Endothelial cell of umbilical vein (primary cell): Measurements from ENCODE around the gene MAGIX. TPM values are rescaled to one million over a fixed set of nuclear protein-coding genes. Genes with fewer than 3 reads are reported as not detected.
A peak's percentile ranks its signal among the peaks of the same experiment; 100 is the strongest.

Source experiments
- BruUV-seq: library from RNA; stranded (reverse); fragments of 400-500 nt; replicated peaks from 2 replicates; lab custom pipeline; 2021; lab: Mats Ljungman, UMichigan
- CTCF ChIA-PET: fragments of 300-600, 350-600 bp; sonication (Branson Sonifier 250); formaldehyde crosslinking; loops from one replicate; lab custom pipeline; 2021; ENCODE audit warnings: antibody characterized with exemption, inconsistent platforms; lab: Charles Lee
- POLR2A ChIA-PET: fragments of 300-600, 350-600 bp; sonication (Branson Sonifier 250); formaldehyde crosslinking; loops from one replicate; lab custom pipeline; 2021; ENCODE audit warnings: antibody characterized with exemption, inconsistent platforms; lab: Charles Lee
- DNase-seq: peaks from one replicate; pipeline ENCODE4 v3.0.0-alpha.2; 2011; ENCODE audit warnings: low read depth, low spot score
- FAIRE-seq: peaks from 2 replicates; lab custom pipeline; 2011; peaks lifted over from hg19 to GRCh38; lab: Jason Lieb, UNC
- H2AFZ ChIP-seq: 2 replicates; pipeline ENCODE4 v1.6.0; 2012; ENCODE audit warnings: low read depth, low read length, control low read depth, inconsistent platforms
- H3K27ac ChIP-seq: 2 replicates; pipeline ENCODE4 v1.5.1; 2011; ENCODE audit warnings: low read depth, mild to moderate bottlenecking, control low read depth, low read length, moderate library complexity; ENCODE audit not compliant: insufficient read depth
- H3K27me3 ChIP-seq, 2 experiments: 2 replicates each; pipeline versions ENCODE4 v1.6.0 to v1.6.1; 2011; ENCODE audit warnings: low read length in 2 of 2, mixed read lengths in 1 of 2; ENCODE audit not compliant: control insufficient read depth in 2 of 2, insufficient read depth in 2 of 2
- H3K36me3 ChIP-seq, 2 experiments: 2 replicates in 1 of 2; 3 replicates in 1 of 2; pipeline ENCODE4 v1.5.1; 2011; ENCODE audit warnings: low read length in 2 of 2, mild to moderate bottlenecking in 1 of 2, moderate library complexity in 1 of 2; ENCODE audit not compliant: control insufficient read depth in 2 of 2, insufficient read depth in 2 of 2; ENCODE audit errors: extremely low read depth in 1 of 2
- H3K4me1 ChIP-seq: 3 replicates; pipeline ENCODE4 v1.5.1; 2011; ENCODE audit warnings: mild to moderate bottlenecking, low read length; ENCODE audit not compliant: control insufficient read depth, insufficient read depth; ENCODE audit errors: extremely low read depth
- H3K4me2 ChIP-seq: 2 replicates; pipeline ENCODE4 v1.6.1; 2011; ENCODE audit warnings: low read length, control low read depth, mixed read lengths; ENCODE audit not compliant: insufficient read depth
- H3K4me3 ChIP-seq, 3 experiments: fragments of 200-600 bp in 1 of 3; sonication (generic), shearing (Covaris generic) in 1 of 3; replicated peaks in 1 of 3; 2 replicates each; pipeline ENCODE4 v1.5.1; 2011 to 2016; ENCODE audit warnings: control low read depth in 3 of 3, low read length in 3 of 3, mild to moderate bottlenecking in 2 of 3, inconsistent platforms in 1 of 3, low read depth in 1 of 3, moderate library complexity in 1 of 3; ENCODE audit not compliant: insufficient read depth in 1 of 3
- H3K79me2 ChIP-seq: 2 replicates; pipeline ENCODE4 v1.6.0; 2012; ENCODE audit warnings: low read length, inconsistent platforms; ENCODE audit not compliant: control insufficient read depth, insufficient read depth
- H3K9ac ChIP-seq: replicated peaks from 2 replicates; pipeline ENCODE3; 2011; ENCODE audit warnings: low read length, control low read depth; ENCODE audit not compliant: insufficient read depth; ENCODE audit errors: extremely low read depth
- H3K9me1 ChIP-seq: replicated peaks from 3 replicates; pipeline ENCODE4 v1.6.0; 2011; ENCODE audit warnings: mild to moderate bottlenecking, low read length; ENCODE audit not compliant: control insufficient read depth, insufficient read depth; ENCODE audit errors: extremely low read depth
- H3K9me3 ChIP-seq: replicated peaks from 2 replicates; pipeline ENCODE4 v1.5.1; 2012; ENCODE audit warnings: low read length, inconsistent platforms; ENCODE audit not compliant: control insufficient read depth, insufficient read depth
- H4K20me1 ChIP-seq: replicated peaks from 2 replicates; pipeline ENCODE3; 2011; ENCODE audit warnings: mild to moderate bottlenecking, low read length; ENCODE audit not compliant: control insufficient read depth, insufficient read depth; ENCODE audit errors: extremely low read depth
- EZH2 ChIP-seq: IDR thresholded peaks from 2 replicates; pipeline ENCODE4 v1.6.1; 2012; ENCODE audit warnings: borderline replicate concordance, low read depth, mild to moderate bottlenecking, moderate library complexity, low read length, inconsistent platforms; ENCODE audit not compliant: severe bottlenecking
- FOS ChIP-seq: IDR thresholded peaks from 2 replicates; pipeline ENCODE4 v1.6.1; 2011; ENCODE audit warnings: mild to moderate bottlenecking, low read length, moderate library complexity, borderline replicate concordance; ENCODE audit not compliant: insufficient read depth
- GATA2 ChIP-seq: IDR thresholded peaks from 2 replicates; pipeline ENCODE4 v1.7.0; 2011; ENCODE audit warnings: low read depth, mild to moderate bottlenecking, moderate library complexity, mixed read lengths, low read length; ENCODE audit not compliant: insufficient read length, insufficient read depth
- JUN ChIP-seq: IDR thresholded peaks from 2 replicates; pipeline ENCODE4 v1.6.1; 2011; ENCODE audit warnings: borderline replicate concordance, low read depth; ENCODE audit not compliant: insufficient read length, insufficient read depth
- MYC ChIP-seq: IDR thresholded peaks from one replicate; pipeline ENCODE4 v1.6.1; 2011; ENCODE audit warnings: mild to moderate bottlenecking, low read depth, low read length
- POLR2AphosphoS5 ChIP-seq: IDR thresholded peaks from 2 replicates; pipeline ENCODE4 v1.6.1; 2012; ENCODE audit warnings: low read depth, mild to moderate bottlenecking, control low read depth, low read length, moderate library complexity; ENCODE audit not compliant: insufficient read depth
- dilution Hi-C: fragments of 300-500 bp; cut with MboI; formaldehyde crosslinking; loops from one replicate; pipeline ENCODE4 v1.15.0; 2019; ENCODE audit warnings: low sequenced_read_pairs; ENCODE audit not compliant: extremely low pct_ligation_motif_present
- intact Hi-C: fragments of 100-400 bp; cut with micrococcal nuclease; formaldehyde crosslinking; loops from one replicate; pipeline ENCODE4 v1.10.0; 2022
- polyA plus RNA-seq, 4 experiments: library from polyadenylated mRNA; depleted of rRNA in 3 of 4; stranded (reverse) in 3 of 4; unstranded in 1 of 4; fragments of >200 nt; gene quantifications; 2 replicates each; pipeline versions ENCODE4 v1.2.1 to v1.2.3, GENCODE V29; 2011 to 2012; ENCODE audit warnings: missing spikeins in 1 of 4
- total RNA-seq: library from RNA; stranded (reverse); gene quantifications from 2 replicates; pipeline ENCODE4 v1.2.3, GENCODE V29; 2021
- TF ChIP-seq, protein P1 (sequence below): IDR thresholded peaks from 2 replicates; pipeline ENCODE4 v1.6.1; 2011; ENCODE audit not compliant: insufficient read depth, insufficient read length
- TF ChIP-seq, protein P2 (sequence below), 2 donors: IDR thresholded peaks; 1 replicate in 1 of 2; 2 replicates in 1 of 2; pipeline ENCODE4 v1.5.1; 2011; ENCODE audit warnings: low read length in 2 of 2, mild to moderate bottlenecking in 2 of 2, moderate library complexity in 2 of 2, control low read depth in 1 of 2, inconsistent platforms in 1 of 2, low read depth in 1 of 2; ENCODE audit not compliant: insufficient read depth in 1 of 2; ENCODE audit errors: extremely low read depth in 1 of 2

MAGIX gene
- total and polyA plus RNA-seq, 2 donors (not counting 3 experiments of a cell fraction or from before 2014, with no cell fraction given): 0.77 to 0.88 TPM

DNA sequence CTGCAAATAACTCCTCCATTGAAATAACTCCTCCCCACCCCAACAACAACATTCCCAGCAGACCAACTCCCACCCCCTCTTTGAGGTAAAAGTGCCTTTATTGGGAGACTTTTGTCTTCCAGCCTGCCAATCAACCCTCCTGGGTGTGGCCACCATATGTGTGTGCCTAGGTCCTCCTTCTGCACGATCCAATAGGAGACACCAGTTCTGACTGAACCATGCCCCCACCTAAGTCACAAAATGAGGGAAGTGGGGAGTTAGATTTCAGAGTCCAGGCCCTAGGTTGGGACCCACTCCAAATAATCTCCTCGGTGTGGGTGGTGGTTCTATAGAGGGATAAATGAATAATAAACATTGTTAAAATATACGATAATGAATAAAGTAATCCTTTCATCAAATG lies 12.2 kb downstream of the MAGIX start:
- TSS peak; percentile 71 for BruUV-seq
- H4K20me1 ChIP-seq: no peaks in the 10 kb centered on the region
- no peak overlapping the region for H2AFZ ChIP-seq
- H3K27ac ChIP-seq: no peak overlapping the region
- peaks cover 0 to 4% of the 10 kb centered on the region in 2 experiments for H3K36me3 ChIP-seq
- ChIA-PET CTCF (no interaction called here), POLR2A (no interaction called here)
- DNase-seq: no peak
- H3K27me3 ChIP-seq: no peaks in the 10 kb centered on the region
- peaks cover 25% of the 10 kb centered on the region for H3K79me2 ChIP-seq
- peaks cover 9% of the 10 kb centered on the region for H3K4me1 ChIP-seq
- TF ChIP-seq EZH2 (no peak), JUN (no peak), FOS (no peak), POLR2AphosphoS5 (no peak), MYC (no peak), GATA2 (no peak)
- TF ChIP-seq, protein P1, sequence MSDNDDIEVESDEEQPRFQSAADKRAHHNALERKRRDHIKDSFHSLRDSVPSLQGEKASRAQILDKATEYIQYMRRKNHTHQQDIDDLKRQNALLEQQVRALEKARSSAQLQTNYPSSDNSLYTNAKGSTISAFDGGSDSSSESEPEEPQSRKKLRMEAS: no peak
- TF ChIP-seq, protein P2, sequence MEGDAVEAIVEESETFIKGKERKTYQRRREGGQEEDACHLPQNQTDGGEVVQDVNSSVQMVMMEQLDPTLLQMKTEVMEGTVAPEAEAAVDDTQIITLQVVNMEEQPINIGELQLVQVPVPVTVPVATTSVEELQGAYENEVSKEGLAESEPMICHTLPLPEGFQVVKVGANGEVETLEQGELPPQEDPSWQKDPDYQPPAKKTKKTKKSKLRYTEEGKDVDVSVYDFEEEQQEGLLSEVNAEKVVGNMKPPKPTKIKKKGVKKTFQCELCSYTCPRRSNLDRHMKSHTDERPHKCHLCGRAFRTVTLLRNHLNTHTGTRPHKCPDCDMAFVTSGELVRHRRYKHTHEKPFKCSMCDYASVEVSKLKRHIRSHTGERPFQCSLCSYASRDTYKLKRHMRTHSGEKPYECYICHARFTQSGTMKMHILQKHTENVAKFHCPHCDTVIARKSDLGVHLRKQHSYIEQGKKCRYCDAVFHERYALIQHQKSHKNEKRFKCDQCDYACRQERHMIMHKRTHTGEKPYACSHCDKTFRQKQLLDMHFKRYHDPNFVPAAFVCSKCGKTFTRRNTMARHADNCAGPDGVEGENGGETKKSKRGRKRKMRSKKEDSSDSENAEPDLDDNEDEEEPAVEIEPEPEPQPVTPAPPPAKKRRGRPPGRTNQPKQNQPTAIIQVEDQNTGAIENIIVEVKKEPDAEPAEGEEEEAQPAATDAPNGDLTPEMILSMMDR (IDR thresholded peaks at IDR 0.05; ENCODE audit: extremely low read depth in 1 of 2, insufficient read depth in 1 of 2, low read depth in 1 of 2, low read length in 2 of 2): no peak
- no peaks in the 10 kb centered on the region for H3K9me3 ChIP-seq
- FAIRE-seq: peak; percentile 28
- H3K9me1 ChIP-seq: no peaks in the 10 kb centered on the region
- H3K4me3 ChIP-seq: no peak overlapping the region
- dilution Hi-C loops: no loop called here
- no peak overlapping the region for H3K9ac ChIP-seq
- H3K4me2 ChIP-seq: no peak overlapping the region
- intact Hi-C loops: no loop called here
